GM18520 (cell line): ENCODE results near the gene METTL16.

Source experiments
- ATAC-seq: cut with Tn5 transposase; IDR thresholded peaks from one replicate; pipeline ENCODE4 v1.9.1; 2021; ENCODE audit not compliant: unreplicated experiment

METTL16 gene

DNA sequence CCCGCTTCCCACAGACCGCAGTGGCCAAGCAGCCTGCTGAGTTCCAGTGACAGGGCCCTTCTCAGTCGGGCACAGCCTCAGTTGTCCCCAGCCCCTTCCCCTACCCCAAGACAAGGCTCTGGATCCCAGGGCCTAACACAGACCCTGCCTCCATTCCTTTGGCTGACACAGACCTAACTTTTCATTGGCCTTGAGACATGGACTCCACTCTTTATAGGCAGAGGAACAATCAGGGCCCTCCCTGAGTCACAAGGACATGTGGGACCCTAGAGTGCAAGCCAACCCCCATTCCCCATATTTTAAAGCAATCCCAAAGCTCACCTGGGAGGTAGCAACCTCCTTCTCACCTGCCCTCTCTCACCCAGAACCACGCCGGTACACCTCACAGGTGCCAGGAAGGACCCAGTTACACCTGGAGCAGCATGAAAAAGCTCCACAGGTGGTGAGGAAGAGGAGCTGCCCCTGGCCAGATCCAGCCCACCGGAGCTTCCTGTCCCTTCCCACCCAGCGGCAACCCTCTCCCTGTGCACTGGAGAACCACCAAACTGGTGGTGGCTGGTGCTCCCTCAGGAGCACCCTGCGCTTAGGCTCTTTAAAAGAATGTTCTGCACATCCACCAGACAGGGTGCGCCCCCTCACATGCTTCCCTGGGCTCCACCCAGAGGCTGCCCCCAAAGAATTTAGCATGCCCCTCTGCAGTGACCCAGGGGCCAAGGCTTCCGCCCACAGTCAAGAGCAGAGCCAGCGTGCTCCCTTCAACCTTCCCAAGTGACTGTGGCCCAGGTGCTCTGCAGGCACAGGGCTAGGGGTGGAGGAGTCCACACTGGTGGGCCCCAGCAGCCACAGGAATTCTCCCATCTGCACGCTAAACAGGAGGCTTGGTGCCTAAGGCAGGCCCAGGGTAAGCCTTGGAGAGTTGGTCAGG is 114.2 kb downstream of the METTL16 start:
- ATAC-seq = no peak

- no peak for ATAC-seq
These were observed 115.0 kb downstream of the METTL16 start for GRCh38 chr17:2396568-2397246.

DNA sequence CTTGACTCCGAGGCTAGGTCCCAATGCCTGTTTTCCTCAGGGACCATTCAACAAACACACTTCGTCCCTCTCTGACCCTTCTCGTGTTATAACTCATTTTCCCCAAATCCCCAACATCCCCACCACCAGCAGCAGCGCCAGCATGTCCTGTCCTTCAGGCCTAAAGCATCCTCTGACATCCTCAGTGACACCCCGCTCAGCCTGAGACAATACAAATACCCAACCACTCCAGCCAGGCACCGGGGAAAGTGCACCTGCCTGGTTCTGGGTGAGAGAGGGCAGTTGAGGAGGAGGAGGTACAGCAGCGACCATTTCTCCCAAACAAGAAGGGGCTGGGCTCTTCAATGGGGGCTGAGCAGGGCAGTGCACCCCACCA is 115.5 kb downstream of the METTL16 start:
- ATAC-seq = no peak

DNA sequence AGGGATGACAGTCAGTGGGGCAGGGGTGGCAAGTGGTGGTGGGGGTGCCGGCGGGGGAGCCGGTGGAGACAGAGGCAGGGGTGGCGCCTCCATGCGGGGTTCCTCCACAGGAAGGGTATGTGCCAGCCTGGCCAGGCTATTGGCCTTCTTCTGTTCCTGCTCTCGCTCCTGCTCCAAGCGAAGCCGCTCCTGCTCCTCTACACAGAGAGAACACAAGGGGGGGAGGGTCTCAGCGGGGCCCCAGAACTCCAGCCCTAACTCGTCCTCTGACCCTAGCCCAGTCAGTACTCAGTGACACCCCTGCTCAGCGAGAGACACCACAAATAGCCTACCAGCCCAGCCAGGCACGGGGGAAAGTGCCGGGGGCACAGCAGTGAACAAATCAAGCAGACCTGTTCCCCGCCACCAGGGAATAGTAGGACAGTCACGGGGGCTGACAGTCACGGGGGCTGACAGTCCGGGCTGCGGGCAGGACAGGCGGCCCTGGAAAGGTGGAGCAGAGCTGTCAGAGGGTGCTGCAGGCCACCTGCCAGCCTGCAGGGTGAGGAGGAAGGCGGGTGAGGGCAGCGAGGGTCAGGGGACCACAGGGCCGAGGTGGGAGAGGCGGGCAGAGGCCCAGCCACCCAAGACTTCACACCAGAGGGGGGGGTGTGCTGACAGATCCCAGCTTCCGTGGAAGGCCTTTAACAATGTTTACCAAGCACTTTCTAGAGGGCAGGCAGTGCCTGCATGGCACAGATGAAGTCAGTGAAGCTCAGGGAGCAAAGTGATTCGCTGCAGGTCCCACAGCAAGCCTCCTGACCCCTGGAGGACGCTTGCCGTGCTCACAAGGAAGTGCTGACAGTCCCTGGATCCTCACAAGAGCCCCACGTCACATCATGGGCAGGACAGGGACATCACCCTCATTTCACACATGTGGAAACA is 116.2 kb downstream of the METTL16 start:
- ATAC-seq = no peak

GRCh38 chr17:2394775-2395201 is 116.9 kb downstream of the METTL16 start:
- no peak for ATAC-seq

DNA sequence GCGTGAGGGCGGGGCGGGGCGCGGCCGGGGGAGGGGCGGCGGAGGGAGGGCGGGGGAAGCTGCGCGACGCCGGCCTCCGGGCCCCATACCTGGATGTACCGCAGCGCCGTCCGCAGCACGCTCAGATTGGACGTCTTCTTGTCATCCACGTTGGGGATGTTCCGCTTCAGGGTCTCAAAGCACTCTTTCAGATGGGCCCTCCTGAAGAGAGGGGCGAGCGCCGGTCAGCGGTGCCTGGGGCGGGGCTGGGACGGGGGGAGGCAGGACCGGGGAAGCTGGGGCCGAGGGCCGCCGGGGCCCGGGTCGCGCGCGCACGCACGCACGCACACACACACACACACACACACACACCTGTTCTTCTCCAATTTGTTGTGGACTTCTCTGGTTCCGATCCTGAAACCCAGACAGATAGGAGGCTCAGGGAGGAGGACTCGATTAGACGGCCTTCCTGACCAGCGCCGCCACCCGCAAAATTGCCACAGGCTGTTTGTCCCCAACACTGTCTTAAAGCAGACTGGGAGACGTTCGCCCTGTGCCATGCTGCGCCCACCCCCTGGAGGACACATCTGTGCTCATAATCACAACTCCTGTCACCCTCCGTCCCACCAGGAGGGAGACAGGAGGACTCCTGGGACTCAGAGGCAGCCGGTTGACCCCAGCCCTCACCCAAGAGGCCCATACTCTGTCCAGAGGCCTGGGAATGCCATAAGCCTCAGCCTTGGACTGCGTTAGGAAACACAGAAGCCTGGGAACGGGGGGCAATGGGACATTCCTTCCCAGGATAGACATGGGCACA is 117.5 kb downstream of the METTL16 start:
- ATAC-seq = no peak

DNA sequence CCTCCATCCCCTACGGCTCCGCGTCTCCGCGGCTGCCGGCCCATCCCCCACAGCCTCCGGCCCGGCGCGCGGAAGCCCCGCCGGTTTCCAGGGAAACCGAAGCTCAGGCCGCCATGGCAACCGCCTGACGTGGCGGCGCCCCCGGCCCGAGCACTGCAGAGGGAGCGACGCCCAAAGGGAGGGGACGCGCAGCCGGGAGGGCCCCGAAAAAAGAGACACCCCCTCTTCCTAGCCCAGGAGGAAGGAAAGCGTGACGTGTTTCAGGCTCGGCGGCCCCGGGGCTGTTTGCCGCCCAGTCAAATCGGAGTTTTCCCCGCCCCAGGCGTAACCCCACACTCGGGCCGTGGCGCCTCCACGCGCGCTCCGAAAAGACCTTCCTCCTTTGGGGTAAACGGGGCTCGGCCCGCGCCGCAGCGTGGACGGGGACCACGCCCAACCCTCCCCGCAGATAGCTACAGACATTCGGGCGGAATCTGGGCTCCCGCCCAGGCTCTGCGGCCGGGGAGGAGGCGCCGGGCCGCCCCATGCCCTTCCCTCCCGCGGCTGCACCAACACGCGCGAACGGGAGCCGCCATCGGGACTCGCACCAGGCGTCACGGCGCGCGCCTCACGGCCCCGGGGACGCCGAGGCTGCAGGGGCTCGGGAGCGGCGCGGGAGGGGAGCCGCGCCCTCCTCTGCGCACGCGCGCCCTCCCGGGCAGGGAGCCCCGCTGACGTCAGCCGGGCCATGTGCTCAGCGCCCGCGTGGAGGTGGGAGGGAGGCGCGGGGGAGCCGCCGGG is 118.3 kb downstream of the METTL16 start:
- ATAC-seq = peak; percentile 35

GRCh38 chr17:2392252-2393173 is 119.2 kb downstream of the METTL16 start:
- peak; percentile 41 for ATAC-seq

GRCh38 chr17:2391597-2392251 is 120.0 kb downstream of the METTL16 start:
- no peak for ATAC-seq

DNA sequence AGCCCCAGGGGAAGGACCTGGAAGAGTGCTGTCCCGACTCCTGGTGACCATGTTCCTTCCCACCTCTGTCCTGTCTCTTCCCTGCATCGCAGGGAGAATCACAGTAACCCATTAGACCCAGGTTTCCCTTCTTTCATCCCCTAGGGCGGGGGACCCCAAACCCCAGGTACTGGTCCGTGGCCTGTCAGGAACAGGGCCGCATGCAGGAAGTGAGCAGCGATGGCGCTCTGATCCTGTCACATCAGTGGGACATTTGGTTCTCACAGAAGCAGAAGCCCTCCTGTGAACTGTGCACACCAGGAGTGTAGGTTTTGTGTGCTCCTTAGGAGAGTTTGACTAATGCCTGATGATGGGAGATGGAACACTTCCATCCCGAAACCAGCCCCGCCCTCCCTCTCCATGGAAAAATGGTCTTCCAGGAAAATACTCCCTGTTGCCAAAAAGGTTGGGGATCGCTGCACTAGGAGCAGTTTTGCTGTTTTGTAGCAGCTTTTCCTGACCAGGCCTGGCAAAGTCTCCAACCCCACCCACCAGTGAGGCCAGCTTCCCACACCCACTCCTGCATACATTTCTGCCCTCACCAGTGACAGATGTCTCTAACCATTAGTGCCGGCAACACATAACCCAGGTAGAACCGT is 121.4 kb downstream of the METTL16 start:
- no peak for ATAC-seq

DNA sequence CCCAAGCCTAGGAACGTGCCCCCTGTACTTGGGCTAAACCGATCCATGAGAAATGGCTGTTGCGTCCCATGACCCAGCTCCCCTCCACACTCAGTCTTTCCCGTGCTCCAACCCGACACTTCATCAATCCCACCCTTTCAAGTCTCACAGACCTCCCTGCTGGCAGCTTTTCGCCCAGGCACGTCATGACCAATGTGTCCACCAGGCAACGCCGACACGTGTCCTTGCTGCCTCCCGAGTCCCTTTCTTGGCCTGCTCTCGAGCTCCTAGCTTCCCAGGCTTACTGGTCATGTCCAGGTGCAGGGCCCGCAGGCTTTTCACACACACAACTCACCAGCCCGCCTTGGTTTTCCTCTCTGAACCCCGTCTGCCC is 123.0 kb downstream of the METTL16 start:
- ATAC-seq = no peak

DNA sequence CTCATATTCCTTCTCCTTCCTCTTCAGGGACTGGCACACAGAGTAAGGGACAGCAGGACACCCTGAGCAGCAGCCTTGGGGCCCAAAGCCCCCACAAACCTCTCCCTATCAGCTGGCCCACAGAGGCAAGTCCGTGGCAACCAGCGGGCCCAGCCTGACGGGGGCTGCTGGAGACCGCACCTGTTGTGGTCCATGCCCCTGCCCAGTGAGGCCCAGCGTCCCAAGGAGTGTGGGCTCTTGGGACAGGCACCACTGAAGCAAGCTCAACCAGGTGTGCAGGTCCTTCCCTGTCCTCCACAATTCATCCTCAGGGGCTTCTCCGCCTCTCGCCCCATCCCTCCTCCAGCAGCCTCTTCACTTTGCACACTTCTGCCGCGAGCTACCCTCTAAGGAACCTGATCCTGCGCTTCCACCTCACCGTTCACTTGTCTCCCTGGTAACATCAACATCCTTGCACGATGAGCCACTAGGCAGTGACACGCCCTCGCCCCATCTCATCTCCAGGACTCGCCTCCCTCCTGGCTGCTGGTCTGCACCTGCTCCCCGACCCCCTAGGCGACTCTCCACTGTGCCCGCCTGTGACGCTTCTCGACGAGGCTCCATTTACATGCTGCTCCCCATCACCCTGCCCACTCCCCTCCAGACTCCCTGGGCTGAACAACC is 123.5 kb downstream of the METTL16 start:
- ATAC-seq = no peak

DNA sequence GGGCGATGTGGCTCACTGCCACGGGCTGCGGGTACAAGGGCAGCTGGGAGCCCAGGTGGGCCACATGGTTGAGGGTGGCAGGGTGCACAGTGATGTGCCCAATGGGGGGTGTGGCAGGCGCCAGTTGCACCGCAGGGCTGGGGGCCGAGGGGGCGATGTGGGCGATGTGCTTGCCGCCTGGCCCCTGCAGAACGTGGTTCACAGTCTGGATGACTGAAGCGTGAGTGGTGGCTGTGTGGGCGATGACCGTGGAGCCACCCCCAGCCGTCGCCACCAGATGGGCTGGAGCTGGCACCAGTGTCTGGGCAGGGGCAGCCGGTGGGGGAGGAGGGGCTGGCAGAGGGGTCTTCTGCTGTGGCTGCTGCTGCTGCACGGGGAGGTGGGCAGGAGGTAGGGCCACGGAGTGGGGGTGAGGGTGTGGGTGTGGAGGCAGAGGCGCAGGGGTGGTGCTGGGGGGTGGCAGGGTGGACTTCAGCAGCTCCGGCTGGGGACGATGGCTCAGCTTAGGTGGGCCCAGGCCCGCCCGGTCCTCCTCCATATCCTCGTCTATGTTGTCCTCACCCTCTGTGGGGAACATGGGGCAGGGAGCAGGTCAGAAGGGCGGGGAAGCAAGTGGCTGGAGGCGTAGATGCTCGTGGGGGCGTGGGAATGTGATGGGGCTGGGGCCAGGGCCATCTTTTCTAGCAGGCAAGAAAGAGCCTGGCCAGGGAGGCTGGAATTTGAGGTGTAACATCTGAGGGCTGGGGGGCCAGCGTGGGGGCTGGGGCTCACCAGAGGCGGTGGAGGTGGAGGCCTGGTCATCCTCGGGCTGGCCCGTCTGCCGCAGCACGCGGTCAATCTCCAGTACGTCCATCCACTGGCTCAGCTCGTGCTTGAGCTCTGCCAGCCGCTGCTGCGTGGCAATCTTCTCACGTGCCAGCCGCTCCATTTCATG is 124.3 kb downstream of the METTL16 start:
- ATAC-seq = no peak

GRCh38 chr17:2386400-2387085 is 125.1 kb downstream of the METTL16 start:
- ATAC-seq = no peak
